SIG-M5 (cell line): Measurements from ENCODE around the gene LRRC72.
"Not testable (repeated sequence)": the region's sequence is repeated elsewhere in the genome, so short reads cannot be mapped to it uniquely, and the experiment has no call there.

Experiments used
- DNase-seq: peaks from one replicate; lab custom pipeline; 2025; lab: John Stamatoyannopoulos, UW

The LRRC72 gene

GRCh38 chr7:16526742-16527540 is at the start of gene LRRC72:
Gene LRRC72 (plus strand): TSS chr7:16526825. CDS start chr7:16526953, 128 bp downstream.
- no peak for DNase-seq

- no peak for DNase-seq
Observed at GRCh38 chr7:16479161-16479560, 47.5 kb upstream of the LRRC72 start.

GRCh38 chr7:16479591-16479990 is 47.0 kb upstream of the LRRC72 start:
- DNase-seq = no peak

GRCh38 chr7:16484453-16485158 is 42.0 kb upstream of the LRRC72 start:
- no peak for DNase-seq

DNA sequence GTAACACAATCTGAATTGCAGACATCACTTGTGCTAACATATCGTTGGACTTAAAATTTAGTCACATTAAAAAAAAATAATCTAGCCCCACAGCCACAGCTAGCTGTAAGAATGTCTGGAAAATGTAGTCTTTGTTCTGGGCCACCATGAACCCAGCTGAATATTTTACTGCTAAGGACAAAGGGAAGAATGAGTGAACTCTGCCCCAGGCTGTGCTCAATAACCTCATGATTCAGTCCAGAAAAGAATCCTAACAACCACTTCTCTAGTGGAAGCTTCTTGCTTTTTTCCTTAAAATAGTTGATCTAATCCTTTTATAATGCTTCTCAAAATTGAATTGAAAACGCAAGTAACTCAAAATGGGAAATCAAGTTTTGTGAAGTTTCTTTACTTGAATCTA is 35.5 kb upstream of the LRRC72 start:
- no peak for DNase-seq

DNA sequence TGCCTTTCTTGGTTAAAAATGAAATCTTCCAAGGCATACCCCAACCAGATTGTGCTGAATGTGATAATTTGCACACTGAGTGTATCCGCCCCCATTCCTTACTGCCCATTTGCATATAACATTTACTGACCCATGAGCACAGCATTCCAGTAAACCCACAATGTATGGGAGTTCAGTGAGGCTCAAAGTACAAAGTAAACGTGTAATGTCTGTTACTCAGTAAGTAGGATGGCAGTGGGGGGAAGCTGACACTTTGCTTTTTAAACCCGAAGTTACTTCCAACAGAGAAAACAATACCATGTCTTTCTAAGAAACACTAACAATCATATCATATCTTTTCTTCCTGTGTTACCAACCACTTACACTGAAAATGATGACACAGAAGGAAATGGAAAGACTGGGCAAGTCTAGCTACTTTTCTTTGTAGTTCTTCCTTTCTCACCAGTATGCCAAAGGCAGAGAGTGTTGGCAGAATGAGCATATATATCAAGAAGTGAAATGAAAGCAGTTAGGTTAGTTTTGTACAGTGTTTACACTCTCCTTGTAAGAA is 34.0 kb upstream of the LRRC72 start:
- DNase-seq = no peak

- DNase-seq = no peak
Observed at GRCh38 chr7:16493266-16493665, 33.4 kb upstream of the LRRC72 start.

GRCh38 chr7:16494551-16494950 is 32.1 kb upstream of the LRRC72 start:
- DNase-seq = no peak

GRCh38 chr7:16494955-16495719 is 31.5 kb upstream of the LRRC72 start:
- no peak for DNase-seq

GRCh38 chr7:16498122-16498521 is 28.5 kb upstream of the LRRC72 start:
- DNase-seq = no peak

GRCh38 chr7:16502303-16502702 is 24.3 kb upstream of the LRRC72 start:
- DNase-seq = no peak

DNA sequence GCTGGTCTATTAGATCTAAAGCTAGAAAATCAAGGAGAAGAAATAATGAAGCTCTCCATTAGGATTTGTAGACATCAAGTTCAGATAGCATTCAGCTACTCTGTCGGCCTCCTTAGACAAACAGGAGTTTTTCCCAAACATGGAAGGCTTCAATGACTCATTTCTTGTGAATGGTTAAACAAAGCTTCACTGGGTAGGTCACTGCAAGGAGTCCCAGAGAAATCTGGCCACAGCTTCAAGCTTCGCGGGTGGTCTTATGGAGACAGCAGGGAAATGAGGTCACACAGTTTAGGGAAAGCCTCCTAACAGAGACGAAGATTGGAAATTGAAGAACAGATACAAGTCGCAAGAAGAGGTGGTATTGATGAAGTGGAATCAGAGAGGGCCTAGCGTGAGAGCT is 22.6 kb upstream of the LRRC72 start:
- no peak for DNase-seq

- DNase-seq = not testable (repeated sequence)
Observed at GRCh38 chr7:16506422-16506821, 20.2 kb upstream of the LRRC72 start.

GRCh38 chr7:16509829-16510228 is 16.8 kb upstream of the LRRC72 start:
- no peak for DNase-seq

- DNase-seq = no peak
Observed at GRCh38 chr7:16511314-16511713, 15.3 kb upstream of the LRRC72 start.

- DNase-seq = no peak
Observed at GRCh38 chr7:16512097-16512496, 14.5 kb upstream of the LRRC72 start.

DNA sequence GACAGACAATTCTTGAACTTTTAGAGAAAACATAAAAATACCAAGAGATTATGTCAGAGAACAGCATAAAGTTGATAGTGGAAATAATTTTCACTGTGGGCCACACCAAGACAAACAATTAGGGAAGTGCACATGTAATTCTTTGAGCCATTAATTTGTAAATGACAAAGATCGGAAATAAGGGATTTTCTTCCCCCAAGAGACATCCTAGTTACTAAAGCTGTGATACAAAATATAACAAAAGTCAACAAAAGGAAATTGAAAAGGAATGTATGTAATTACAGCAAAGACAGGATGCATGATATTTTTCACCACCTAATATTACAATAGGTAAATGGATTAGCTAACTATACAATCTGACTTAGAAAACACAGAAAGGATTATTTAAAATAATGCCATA is 12.4 kb upstream of the LRRC72 start:
- DNase-seq = no peak

GRCh38 chr7:16514729-16515128 is 11.9 kb upstream of the LRRC72 start:
- no peak for DNase-seq

DNA sequence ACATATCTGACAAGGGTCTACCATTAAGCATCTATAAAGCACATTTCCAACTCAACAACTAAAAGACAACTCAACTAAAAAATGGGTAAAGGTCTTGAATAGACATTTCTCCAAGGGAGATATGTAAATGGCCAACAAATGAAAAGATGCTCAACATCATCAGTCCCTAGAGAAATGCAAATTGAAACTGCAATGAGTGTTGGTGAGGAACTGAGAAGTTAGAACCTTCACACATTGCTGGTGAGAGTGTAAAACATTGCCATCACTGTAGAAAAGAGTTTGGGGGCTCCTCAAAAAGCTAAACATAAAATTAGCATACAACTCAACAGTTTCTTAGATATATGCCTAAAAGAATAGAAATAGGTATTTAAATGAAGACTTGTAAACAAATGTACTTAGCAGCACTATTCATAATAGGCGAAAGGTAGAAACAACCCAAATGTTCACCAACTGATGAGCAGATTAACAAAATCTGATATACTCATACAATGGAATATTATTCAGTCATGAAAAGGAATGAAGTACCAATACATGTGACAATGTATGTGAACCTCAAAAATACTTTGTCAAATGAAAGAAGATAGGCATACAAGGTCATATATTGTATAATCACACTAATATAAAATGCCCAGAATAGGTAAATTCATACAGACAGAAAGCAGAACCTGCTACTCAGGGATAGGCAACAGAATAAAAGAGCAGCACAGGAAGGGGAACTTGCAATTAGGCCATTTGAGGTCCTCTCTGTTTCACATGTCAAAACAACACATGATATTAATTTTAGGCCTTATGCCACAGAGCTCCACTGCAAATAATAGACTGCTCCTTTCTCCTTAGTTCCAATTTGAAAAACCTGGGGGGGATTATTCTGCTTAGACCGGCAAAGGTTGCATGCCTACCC is 10.6 kb upstream of the LRRC72 start:
- DNase-seq = no peak

GRCh38 chr7:16519985-16520384 is 6.6 kb upstream of the LRRC72 start:
- DNase-seq = not testable (repeated sequence)

DNA sequence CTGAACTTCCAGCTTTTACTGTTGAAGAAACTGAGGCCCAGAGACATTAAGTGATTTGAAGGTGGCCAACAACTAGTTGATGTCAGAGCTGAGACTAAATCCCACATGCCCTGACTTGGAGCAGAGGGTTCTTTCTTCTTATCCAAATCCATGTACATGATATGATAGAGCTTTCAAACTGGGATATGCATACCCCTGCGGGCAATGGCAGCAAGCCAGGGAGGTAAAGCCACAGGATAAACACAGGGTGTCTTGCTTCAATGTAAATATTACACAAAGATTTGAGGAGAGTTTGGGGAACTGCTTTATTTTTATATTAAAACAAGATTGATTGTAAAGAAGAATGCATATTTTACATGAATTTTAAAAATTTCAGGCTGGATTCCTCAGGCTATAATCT is 2.3 kb upstream of the LRRC72 start:
- no peak for DNase-seq
